GM10248 (cell line): ENCODE data around the gene DUSP15.

ENCODE experiments used
- CTCF ChIA-PET: fragments of 300-600 bp; sonication (Branson Sonifier 250); formaldehyde crosslinking; extraction: SDS; loops from one replicate; lab custom pipeline; 2021; ENCODE audit warnings: antibody characterized with exemption; lab: Yijun Ruan, JAX
- POLR2A ChIA-PET: fragments of 350-650 bp; sonication (Branson Sonifier 250); formaldehyde crosslinking; extraction: SDS; loops from one replicate; lab custom pipeline; 2020; ENCODE audit warnings: antibody characterized with exemption; lab: Yijun Ruan, JAX
- DNase-seq: peaks from one replicate; pipeline ENCODE4 v3.0.0; 2012; ENCODE audit errors: extremely low spot score
- TF ChIP-seq, protein P1 (sequence below): IDR thresholded peaks from 2 replicates; pipeline ENCODE4 v1.5.1; 2012; ENCODE audit warnings: mild to moderate bottlenecking, low read depth; ENCODE audit errors: extremely low read depth, missing control alignments, control extremely low read depth

The DUSP15 gene

DNA sequence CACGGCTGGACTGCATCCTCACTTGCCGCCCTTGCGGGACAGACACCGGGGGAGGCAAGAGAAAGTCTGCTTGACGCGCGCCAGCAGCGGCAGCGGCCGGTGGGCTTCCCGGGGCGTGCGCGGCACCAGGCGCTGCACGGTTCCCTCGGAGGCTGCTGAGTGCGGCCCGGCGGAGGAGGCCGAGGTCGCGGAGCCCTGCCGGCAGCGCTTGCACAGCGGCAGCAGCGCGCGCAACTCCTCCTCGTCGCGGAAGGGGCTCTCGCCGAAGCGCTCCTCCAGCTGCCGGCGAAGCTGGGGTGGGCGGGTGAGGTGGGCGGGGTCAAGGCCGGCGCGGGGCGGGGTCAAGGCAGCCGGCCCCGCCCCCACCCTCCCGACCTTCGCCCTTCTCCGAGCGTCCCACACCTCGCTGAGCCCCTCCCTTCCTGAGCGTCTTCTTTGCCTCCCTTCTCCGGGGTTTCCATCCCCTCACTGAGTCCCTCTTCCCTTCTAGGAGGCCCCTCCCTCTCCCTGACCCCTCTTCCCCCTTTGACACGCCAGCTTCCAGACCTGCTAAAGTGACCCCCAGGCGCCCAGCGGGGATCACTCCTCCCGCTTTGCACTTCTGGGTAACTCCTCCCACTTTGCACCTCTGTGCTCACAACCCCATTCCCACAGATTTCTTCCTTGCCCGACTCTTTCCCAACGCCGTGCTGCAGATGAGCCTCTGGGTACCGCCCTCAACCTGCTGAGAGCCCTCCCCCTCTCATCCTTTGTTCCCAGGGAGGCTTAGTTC lies 8.8 kb downstream of the DUSP15 start:
- peak; percentile 92 for DNase-seq
- ChIA-PET POLR2A (interaction anchor here (0.6 kb wide), 3 partner anchors 90 to 976 kb away, joined by 3 read pairs; partner anchors contain the start of gene PDRG1), CTCF (interaction anchor here (1.3 to 5.8 kb wide), 3 partner anchors 10 to 169 kb away, joined by 4 to 54 read pairs (median 16); partner anchors contain the start of gene PDRG1)
- TF ChIP-seq, protein P1, sequence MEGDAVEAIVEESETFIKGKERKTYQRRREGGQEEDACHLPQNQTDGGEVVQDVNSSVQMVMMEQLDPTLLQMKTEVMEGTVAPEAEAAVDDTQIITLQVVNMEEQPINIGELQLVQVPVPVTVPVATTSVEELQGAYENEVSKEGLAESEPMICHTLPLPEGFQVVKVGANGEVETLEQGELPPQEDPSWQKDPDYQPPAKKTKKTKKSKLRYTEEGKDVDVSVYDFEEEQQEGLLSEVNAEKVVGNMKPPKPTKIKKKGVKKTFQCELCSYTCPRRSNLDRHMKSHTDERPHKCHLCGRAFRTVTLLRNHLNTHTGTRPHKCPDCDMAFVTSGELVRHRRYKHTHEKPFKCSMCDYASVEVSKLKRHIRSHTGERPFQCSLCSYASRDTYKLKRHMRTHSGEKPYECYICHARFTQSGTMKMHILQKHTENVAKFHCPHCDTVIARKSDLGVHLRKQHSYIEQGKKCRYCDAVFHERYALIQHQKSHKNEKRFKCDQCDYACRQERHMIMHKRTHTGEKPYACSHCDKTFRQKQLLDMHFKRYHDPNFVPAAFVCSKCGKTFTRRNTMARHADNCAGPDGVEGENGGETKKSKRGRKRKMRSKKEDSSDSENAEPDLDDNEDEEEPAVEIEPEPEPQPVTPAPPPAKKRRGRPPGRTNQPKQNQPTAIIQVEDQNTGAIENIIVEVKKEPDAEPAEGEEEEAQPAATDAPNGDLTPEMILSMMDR: no peak

- ChIA-PET POLR2A (interaction anchor here (0.6 kb wide), 3 partner anchors 91 to 976 kb away, joined by 3 read pairs; partner anchors contain the start of gene PDRG1), CTCF (interaction anchor here (1.5 to 5.8 kb wide), 3 partner anchors 9 to 91 kb away, joined by 4 to 54 read pairs (median 19); partner anchors contain the start of genes DUSP15, PDRG1 and TTLL9)
- DNase-seq: no peak
- TF ChIP-seq, protein P1: no peak
These were observed 9.3 kb downstream of the DUSP15 start for GRCh38 chr20:31861135-31861384.

GRCh38 chr20:31860390-31861134 lies 9.8 kb downstream of the DUSP15 start:
- no peak for DNase-seq
- ChIA-PET CTCF (interaction anchor here (0.8 to 5.8 kb wide), 8 partner anchors 9 to 230 kb away, joined by 3 to 54 read pairs (median 5); partner anchors contain the start of genes DUSP15, PDRG1 and TTLL9), POLR2A (interaction anchor here (0.7 kb wide), 1 partner anchor 91 kb away, joined by 4 read pairs; the partner anchor contains the start of gene PDRG1)
- TF ChIP-seq, protein P1: no peak

DNA sequence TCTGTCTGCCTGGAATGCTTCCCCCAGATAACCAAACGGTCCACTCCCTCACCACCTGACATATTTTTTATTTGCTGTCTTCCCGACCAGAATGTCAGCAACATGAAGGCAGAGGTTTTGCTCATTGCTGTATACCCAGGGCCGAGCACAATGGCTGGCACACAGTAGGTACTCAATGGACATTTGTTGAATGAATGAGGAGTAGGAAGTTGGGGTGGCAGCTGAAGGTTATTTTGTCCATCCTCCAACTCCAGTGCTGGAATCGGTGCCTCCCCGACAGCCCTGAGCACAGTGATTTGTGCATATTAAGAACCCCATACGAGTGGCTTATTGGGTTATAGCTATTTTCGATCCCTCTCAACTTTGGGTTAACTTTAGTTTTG lies 10.3 kb downstream of the DUSP15 start:
- ChIA-PET CTCF (interaction anchor here (0.8 to 5.8 kb wide), 10 partner anchors 8 to 231 kb away, joined by 3 to 54 read pairs (median 4); partner anchors contain the start of genes DUSP15, PDRG1 and TTLL9), POLR2A (interaction anchor here (0.7 kb wide), 1 partner anchor 92 kb away, joined by 4 read pairs; the partner anchor contains the start of gene PDRG1)

DNA sequence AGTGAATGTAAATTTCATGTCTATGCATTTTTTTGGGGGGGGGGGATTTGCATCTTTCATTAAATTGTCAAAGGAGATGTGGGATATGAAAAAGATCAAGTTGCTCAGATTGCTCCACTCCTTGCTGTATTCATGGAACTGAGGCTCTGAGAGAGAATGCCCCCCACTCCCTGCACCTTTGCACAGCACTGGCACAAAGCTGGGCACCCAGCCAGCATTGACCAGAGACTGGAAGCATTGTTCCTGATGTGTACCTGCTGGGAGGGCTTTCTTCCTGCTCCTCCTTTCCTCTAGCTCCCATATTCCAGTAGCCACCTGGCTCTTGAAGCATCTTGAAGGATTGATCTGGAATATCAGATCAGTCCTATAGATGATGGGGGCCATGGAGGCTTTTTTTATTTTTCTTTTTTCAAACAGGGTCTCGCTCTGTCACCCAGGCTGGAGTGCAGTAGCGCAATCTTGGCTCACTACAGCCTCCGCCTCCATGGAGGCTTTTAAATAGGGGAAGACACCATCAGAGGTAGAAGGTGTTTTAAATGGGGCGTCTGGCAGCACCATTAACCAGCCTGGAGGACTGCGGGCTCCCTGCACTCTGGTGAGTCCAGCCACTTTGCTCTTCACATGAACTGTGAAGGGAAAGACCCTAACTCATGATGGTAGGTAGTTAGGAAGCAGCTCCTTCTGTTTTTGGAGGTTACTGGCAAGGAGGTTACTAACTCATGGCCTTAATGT lies 10.9 kb downstream of the DUSP15 start:
- TF ChIP-seq, protein P1: no peak
- no peak for DNase-seq
- POLR2A ChIA-PET: no interaction called here
- CTCF ChIA-PET: interaction anchor here (1.0 to 5.8 kb wide), 8 partner anchors 8 to 173 kb away, joined by 3 to 54 read pairs (median 8); partner anchors contain the start of genes DUSP15, PDRG1 and TTLL9

More for the DNA sequence above, 10.3 kb downstream of the DUSP15 start:
- TF ChIP-seq, protein P1: no peak
- DNase-seq: no peak
